ENCODE measurements around the gene CSTA. TPM values are rescaled to one million over a fixed set of nuclear protein-coding genes. Genes with fewer than 3 reads are reported as not detected.

Gene CSTA
- total and polyA plus RNA-seq, 8 donors, result 0.73 to 19.8 (median 1.0) TPM

DNA sequence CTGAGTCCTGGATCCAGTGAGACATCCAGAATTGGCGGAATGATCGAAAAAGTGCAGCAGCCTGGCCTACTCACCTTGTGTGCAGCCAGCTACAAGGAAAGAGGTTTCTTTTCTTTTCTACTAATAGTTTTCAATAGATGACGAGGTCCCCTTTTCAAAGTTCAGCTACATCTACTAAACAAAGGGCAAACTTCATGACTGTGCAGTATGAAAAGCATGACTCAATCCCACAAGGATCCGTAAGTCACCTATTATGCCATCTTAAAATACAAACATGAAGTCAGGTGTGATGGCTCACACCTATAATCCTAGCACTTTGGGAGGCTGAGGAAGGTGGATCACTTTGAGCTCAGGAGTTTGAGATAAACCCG lies 41.3 kb downstream of the CSTA start:
- Histone ChIP-seq H3K9me3 (no peaks in the 10 kb centered on the region), H3K36me3 (peaks cover 0 to 60% of the 10 kb centered on the region in 2 donors), H3K4me1 (peaks cover 0 to 10% of the 10 kb centered on the region in 2 donors), H3K27ac (no peak overlapping the region), H3K27me3 (no peaks in the 10 kb centered on the region), H3K4me3 (no peak overlapping the region)
- DNase-seq (no peak), ATAC-seq (no peak)
- no peak for TF ChIP-seq CTCF (IDR thresholded peaks at IDR 0.05)
- intact Hi-C loops (cut with DNase I), result no loop called here

GRCh38 chr3:122374034-122374433 lies 49.0 kb downstream of the CSTA start:
- Histone ChIP-seq H3K27me3 (no peaks in the 10 kb centered on the region), H3K9me3 (no peaks in the 10 kb centered on the region), H3K36me3 (peaks cover 0 to 16% of the 10 kb centered on the region in 2 donors), H3K4me3 (no peak overlapping the region), H3K27ac (no peak overlapping the region), H3K4me1 (peaks cover 0 to 19% of the 10 kb centered on the region in 2 donors)
- intact Hi-C loops (cut with DNase I), result no loop called here
- ATAC-seq (no peak), DNase-seq (no peak)
- TF ChIP-seq CTCF (IDR thresholded peaks at IDR 0.05), result no peak

DNA sequence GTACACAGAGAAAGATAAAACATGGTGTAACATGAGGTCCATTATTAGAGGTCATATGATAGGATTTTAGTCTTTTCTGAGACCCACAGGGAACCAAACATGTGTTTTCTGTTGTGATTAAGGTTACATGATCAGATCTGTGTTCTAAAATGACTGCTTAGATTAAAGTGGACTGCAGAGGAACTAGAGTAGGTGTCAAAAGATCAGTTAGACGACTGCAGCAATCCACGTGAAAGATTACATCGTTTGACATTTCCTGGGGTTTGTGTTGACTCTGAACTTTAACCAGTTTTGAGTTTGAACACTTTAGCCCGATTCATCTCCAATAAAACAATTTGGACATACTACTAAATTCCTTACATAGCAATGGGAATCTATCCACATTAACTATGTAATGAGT lies 52.9 kb downstream of the CSTA start:
- Histone ChIP-seq H3K27me3 (no peaks in the 10 kb centered on the region), H3K9me3 (no peaks in the 10 kb centered on the region), H3K27ac (no peak overlapping the region), H3K36me3 (no peaks in the 10 kb centered on the region), H3K4me3 (no peak overlapping the region), H3K4me1 (peaks cover 3 to 21% of the 10 kb centered on the region in 2 donors)
- TF ChIP-seq CTCF (IDR thresholded peaks at IDR 0.05), result no peak
- DNase-seq (no peak), ATAC-seq (no peak)
- intact Hi-C loops (cut with DNase I), result no loop called here

GRCh38 chr3:122382888-122383666 lies 58.0 kb downstream of the CSTA start, which contains the start of gene MIX23:
MIX23 (minus strand) TSS chr3:122383231; CDS start chr3:122383224, 7 bp downstream.
- H3K9me3 ChIP-seq, result no peaks in the 10 kb centered on the region
- peaks cover 3 to 36% of the 10 kb centered on the region in 2 donors for H3K4me1 ChIP-seq
- H3K27ac ChIP-seq, result peak within 1 kb of the TSS; percentile 87 to 89
- TF ChIP-seq CTCF (IDR thresholded peaks at IDR 0.05), result no peak
- intact Hi-C loops (cut with DNase I), result no loop called here
- H3K4me3 ChIP-seq, result peak within 1 kb of the TSS; percentile 71 to 74
- no peaks in the 10 kb centered on the region for H3K36me3 ChIP-seq
- peak; percentile 85 for ATAC-seq
- no peaks in the 10 kb centered on the region for H3K27me3 ChIP-seq
- peak; percentile 84 to 94 (median 87) for DNase-seq

DNA sequence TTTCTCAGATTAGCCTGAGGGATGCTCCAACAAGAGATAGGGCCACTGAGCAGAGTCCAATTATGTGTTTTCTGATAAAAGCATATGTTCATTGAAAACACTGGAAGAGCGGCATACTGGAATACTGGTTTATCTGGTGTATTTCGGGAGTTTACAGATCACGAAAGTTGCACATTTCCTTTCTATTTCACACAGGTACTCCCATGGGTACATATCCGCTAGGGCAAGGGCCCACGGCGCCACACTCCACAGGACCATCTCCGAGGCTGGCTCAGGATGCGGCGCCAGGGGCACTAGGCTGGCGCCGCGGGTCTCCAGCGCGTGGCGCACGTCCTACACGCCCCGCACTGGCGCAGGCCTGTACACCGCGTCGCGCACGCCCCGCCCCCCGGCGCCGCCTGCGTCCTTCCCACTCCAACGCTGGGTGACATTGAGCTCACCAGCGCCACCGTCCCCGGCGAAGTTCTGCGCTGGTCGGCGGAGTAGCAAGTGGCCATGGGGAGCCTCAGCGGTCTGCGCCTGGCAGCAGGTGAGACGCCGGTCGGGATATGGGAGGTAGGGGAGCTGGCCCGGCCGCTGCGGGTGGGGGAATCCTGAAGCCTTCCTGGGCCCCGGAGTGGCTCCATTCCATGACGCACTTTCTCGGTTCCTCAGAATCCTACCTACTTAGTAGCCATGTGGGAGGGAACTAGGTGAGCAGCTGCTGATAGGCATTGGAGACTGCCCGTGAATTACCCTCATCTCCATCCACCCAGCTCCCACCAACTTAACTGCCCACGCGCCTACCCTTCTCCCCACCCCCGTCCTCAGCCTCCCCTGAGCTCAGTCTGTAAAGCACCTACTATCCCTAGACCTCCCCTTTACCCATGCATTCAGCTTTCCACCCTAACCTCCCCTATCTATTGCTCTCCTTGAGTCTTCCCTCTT lies 59.0 kb downstream of the CSTA start, which contains the start of gene FAM162A:
Gene FAM162A (plus strand): TSS at position 412 of the 927 bp plus-strand sequence. CDS start 84 bp downstream, at position 496.
- H3K9me3 ChIP-seq, result no peaks in the 10 kb centered on the region
- H3K4me3 ChIP-seq, result peak within 1 kb of the TSS; percentile 71 to 74
- H3K27me3 ChIP-seq, result no peaks in the 10 kb centered on the region
- TF ChIP-seq CTCF (IDR thresholded peaks at IDR 0.05), result peak; percentile 42 to 63
- H3K36me3 ChIP-seq, result no peaks in the 10 kb centered on the region
- DNase-seq (peak; percentile 93 to 100 (median 96)), ATAC-seq (peak; percentile 98)
- peak within 1 kb of the TSS; percentile 87 to 89 for H3K27ac ChIP-seq
- peaks cover 3 to 28% of the 10 kb centered on the region in 2 donors for H3K4me1 ChIP-seq
- intact Hi-C loops (cut with DNase I), result no loop called here
